Gastrocnemius medialis (tissue), 4 donors: ENCODE measurements around the gene SMC3.

ENCODE experiments used
- POLR2A ChIP-seq, 2 donors: fragments of 450-650 bp; IDR thresholded peaks; one replicate each; pipeline ENCODE4 v1.6.1; 2017; ENCODE audit warnings: antibody characterized with exemption in 2 of 2, mild to moderate bottlenecking in 2 of 2, moderate library complexity in 2 of 2
- TF ChIP-seq, protein P1 (sequence below), 5 experiments: fragments of 450-650 bp in 3 of 5; fragments of 200-600 bp in 2 of 5; sonication (generic) in 2 of 5; IDR thresholded peaks in 4 of 5; conservative IDR thresholded peaks in 1 of 5; 1 replicate in 4 of 5; 2 replicates in 1 of 5; pipeline ENCODE4 v1.5.1; 2016 to 2019; ENCODE audit warnings: antibody characterized with exemption in 5 of 5, mild to moderate bottlenecking in 3 of 5, moderate library complexity in 3 of 5

DNA sequence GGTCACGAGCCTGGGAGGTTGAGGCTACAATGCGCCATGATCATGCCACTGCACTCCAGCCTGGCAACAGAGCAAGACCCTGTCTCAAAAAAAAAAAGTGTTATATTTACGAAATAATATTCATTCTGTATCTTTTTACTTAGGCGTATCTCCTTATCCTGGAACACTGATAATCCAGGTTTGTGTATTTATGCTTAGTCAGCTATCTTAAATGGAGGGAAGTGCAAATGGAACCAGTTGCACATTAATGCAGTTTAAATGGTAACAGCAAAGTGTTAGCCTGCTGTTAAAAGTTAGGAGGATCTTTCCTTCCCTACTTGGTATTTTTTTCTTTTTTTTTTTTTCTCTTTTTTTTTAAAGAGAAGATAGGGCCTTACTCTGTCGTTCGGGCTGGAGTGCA is 40.6 kb downstream of the SMC3 start:
- no peak for TF ChIP-seq POLR2A (IDR thresholded peaks at IDR 0.05)
- TF ChIP-seq, protein P1, sequence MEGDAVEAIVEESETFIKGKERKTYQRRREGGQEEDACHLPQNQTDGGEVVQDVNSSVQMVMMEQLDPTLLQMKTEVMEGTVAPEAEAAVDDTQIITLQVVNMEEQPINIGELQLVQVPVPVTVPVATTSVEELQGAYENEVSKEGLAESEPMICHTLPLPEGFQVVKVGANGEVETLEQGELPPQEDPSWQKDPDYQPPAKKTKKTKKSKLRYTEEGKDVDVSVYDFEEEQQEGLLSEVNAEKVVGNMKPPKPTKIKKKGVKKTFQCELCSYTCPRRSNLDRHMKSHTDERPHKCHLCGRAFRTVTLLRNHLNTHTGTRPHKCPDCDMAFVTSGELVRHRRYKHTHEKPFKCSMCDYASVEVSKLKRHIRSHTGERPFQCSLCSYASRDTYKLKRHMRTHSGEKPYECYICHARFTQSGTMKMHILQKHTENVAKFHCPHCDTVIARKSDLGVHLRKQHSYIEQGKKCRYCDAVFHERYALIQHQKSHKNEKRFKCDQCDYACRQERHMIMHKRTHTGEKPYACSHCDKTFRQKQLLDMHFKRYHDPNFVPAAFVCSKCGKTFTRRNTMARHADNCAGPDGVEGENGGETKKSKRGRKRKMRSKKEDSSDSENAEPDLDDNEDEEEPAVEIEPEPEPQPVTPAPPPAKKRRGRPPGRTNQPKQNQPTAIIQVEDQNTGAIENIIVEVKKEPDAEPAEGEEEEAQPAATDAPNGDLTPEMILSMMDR (IDR thresholded peaks at IDR 0.05 in 4 of 5, conservative IDR thresholded peaks at IDR 0.05 in 1 of 5) = no peak
